Subcutaneous adipose tissue (tissue), 4 donors: ENCODE data around the gene FRYL. TPM values are rescaled to one million over a fixed set of nuclear protein-coding genes. Genes with fewer than 3 reads are reported as not detected.

Experiments used
- CTCF ChIP-seq: fragments of 450-650 bp; IDR thresholded peaks from one replicate; pipeline ENCODE4 v1.5.1; 2016; ENCODE audit warnings: low read depth, mild to moderate bottlenecking, control low read depth, antibody characterized with exemption, moderate library complexity
- total RNA-seq, 4 donors: library from RNA; depleted of rRNA; stranded (reverse); fragments of >200 nt; gene quantifications; one replicate each; pipeline ENCODE4 v1.1.0, GENCODE V29; 2016

Gene FRYL
- total RNA-seq, 4 donors from 2014 or later, result 69.1 to 140 (median 90.0) TPM

GRCh38 chr4:48665555-48666186 lies 114.4 kb downstream of the FRYL start:
- no peak for TF ChIP-seq CTCF

- no peak for TF ChIP-seq CTCF
These were observed 115.1 kb downstream of the FRYL start for GRCh38 chr4:48664938-48665337.

GRCh38 chr4:48661391-48661790 lies 118.7 kb downstream of the FRYL start:
- TF ChIP-seq CTCF, result no peak

- no peak for TF ChIP-seq CTCF
These were observed 119.7 kb downstream of the FRYL start for GRCh38 chr4:48660347-48660746.

GRCh38 chr4:48654015-48654664 lies 125.9 kb downstream of the FRYL start:
- no peak for TF ChIP-seq CTCF

- no peak for TF ChIP-seq CTCF
These were observed 126.7 kb downstream of the FRYL start for GRCh38 chr4:48653217-48654014.

GRCh38 chr4:48651914-48652313 lies 128.2 kb downstream of the FRYL start:
- no peak for TF ChIP-seq CTCF
